Rectal smooth muscle tissue (tissue), 1 donor: ENCODE results near the gene RAB38.

Experiments used
- H3K27ac ChIP-seq: one replicate; pipeline ENCODE4 v1.7.0; 2013; ENCODE audit warnings: low read depth, low read length, inconsistent platforms
- H3K27me3 ChIP-seq: one replicate; pipeline ENCODE4 v1.7.0; 2013; ENCODE audit warnings: low read length; ENCODE audit not compliant: control insufficient read depth, insufficient read depth
- H3K36me3 ChIP-seq: one replicate; pipeline ENCODE4 v1.7.0; 2013; ENCODE audit warnings: low read length; ENCODE audit not compliant: control insufficient read depth, insufficient read depth
- H3K4me1 ChIP-seq: one replicate; pipeline ENCODE4 v1.7.0; 2013; ENCODE audit warnings: low read length; ENCODE audit not compliant: control insufficient read depth, insufficient read depth
- H3K4me3 ChIP-seq: one replicate; pipeline ENCODE4 v1.7.0; 2013; ENCODE audit warnings: low read length
- H3K9ac ChIP-seq: one replicate; pipeline ENCODE4 v1.7.0; 2013; ENCODE audit warnings: low read length

Gene RAB38

DNA sequence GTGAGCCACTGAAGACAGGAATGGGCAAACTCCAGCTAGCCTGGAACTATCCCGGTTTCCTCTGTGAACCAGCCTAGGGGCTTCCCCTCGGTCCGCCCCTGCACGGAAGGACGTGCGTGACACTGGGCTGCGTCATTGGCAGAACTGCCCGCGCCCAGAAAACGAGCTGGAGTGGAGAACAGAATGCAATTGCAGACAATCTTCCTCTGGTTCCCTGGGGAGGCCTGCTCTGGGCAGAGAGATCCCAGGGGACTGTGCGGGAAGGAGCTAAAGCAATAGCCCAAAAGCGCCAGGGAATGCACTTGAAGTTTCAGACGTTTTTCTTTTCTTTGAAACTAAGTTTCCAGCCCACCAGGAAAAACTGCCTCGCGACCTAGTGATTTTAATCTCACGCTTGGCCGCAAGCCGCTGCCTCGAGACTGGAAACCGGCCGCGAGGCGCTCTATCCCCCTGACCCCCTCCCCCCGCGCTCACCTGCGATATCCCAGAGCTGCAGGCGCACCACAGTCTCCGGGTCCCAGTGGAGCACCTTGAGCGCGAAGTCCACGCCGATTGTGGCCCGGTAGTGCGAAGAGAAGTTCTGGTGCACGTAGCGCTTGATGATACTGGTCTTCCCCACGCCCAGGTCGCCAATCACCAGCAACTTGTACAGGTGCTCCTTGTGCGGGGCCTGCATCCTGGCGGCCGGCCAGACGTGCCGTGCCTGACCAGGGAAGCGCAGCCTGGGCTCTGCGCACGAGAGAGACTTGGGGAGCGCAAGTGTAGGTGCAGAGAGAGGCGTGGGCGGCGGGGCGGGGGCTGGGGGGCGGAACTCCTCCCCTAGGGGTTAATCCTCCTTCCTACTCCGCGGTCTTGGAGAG, at the start of gene RAB38:
RAB38 (minus strand) TSS at position 735 of the 860 bp plus-strand sequence; CDS start at position 676, 59 bp downstream.
- Histone ChIP-seq H3K4me3 (peak within 1 kb of the TSS; percentile 79), H3K36me3 (no peaks in the 10 kb centered on the region), H3K9ac (peak within 1 kb of the TSS; percentile 38), H3K27ac (peak within 1 kb of the TSS; percentile 10), H3K27me3 (no peaks in the 10 kb centered on the region), H3K4me1 (peaks cover 4% of the 10 kb centered on the region)

DNA sequence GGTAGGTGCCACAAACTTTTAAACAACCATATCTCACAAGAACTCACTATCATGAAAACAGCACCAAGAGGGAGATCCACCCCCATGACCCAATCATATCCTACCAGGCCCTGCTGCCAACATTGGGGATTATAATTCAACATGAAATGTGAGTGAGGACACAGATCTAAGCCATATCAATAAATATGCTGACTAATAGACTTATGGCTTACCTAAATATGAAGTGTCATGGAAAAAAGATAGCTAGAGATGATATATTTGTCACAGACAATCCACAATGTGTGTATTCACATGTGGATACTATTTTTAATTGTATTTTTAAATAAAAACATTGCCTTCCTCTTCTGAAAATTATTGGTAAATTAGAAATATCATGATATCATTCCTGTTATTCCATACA, 38.2 kb upstream of the RAB38 start:
- Histone ChIP-seq H3K27ac (no peak overlapping the region), H3K27me3 (no peaks in the 10 kb centered on the region), H3K4me3 (no peak overlapping the region), H3K36me3 (no peaks in the 10 kb centered on the region), H3K4me1 (no peaks in the 10 kb centered on the region), H3K9ac (no peak overlapping the region)

DNA sequence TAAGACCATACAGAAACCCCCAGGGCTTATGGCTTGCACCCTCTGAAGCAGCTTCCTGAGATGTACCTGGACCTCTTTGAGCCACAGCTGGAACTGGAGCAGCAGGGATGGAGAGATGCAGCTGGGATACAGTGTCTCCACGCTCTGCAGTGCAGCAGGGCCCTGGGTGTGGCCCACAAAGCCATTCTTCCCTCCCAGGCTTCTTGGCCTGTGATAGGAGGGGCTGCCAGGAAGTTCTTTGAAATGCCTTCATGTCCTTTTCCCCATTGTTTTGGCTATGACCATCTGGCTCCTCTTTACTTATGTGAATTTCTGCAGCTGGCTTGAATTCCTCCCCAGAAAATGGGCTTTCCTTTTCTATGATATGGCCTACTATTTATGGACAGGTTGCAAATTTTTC, 37.1 kb upstream of the RAB38 start:
- H3K27me3 ChIP-seq = no peaks in the 10 kb centered on the region
- no peaks in the 10 kb centered on the region for H3K36me3 ChIP-seq
- H3K4me3 ChIP-seq = no peak overlapping the region
- no peak overlapping the region for H3K9ac ChIP-seq
- H3K27ac ChIP-seq = no peak overlapping the region
- H3K4me1 ChIP-seq = no peaks in the 10 kb centered on the region

DNA sequence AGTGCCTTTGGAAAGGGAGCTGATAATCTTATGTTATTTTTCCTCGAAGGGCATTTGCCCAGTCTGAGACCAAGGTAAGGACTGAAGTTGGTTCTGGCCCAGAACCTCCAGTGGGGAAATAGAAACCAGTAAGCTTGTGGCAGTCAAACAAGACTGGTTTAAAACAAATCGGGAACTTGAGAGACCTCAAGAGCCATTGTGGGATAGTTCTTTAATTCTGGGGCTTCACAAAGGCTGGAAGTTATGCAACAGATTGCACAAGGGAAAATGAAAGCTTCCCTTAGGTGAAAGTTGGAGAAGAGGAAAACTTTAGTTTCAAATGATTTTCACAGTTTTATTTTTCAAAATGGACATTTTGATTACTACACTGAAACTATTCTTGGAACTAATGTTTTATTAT, 33.5 kb upstream of the RAB38 start:
- no peaks in the 10 kb centered on the region for H3K4me1 ChIP-seq
- no peak overlapping the region for H3K9ac ChIP-seq
- no peak overlapping the region for H3K27ac ChIP-seq

DNA sequence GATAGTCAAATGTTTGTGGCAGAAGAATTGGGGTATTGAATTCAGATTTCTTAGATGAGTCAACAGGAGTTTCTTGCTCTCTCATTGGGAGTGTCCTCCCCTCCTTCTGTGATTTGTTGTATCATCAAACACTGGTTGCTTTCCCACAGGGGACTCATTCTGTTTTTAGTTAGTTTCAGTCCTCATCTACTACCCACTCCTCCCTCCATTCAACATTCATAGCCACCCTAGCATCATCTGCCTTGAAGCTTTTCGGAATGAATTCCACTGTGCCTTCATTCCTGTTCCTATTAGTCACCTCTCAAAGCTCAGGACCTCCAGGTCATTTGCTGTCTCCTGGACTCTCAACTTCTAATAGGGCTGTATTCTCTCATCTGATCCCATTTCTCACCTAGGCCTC, 31.5 kb upstream of the RAB38 start:
- Histone ChIP-seq H3K9ac (no peak overlapping the region), H3K27me3 (no peaks in the 10 kb centered on the region), H3K4me1 (no peaks in the 10 kb centered on the region), H3K36me3 (no peaks in the 10 kb centered on the region), H3K4me3 (no peak overlapping the region), H3K27ac (no peak overlapping the region)

More for the DNA sequence above, 33.5 kb upstream of the RAB38 start:
- H3K36me3 ChIP-seq = no peaks in the 10 kb centered on the region
- H3K27me3 ChIP-seq = no peaks in the 10 kb centered on the region
- H3K4me3 ChIP-seq = no peak overlapping the region

DNA sequence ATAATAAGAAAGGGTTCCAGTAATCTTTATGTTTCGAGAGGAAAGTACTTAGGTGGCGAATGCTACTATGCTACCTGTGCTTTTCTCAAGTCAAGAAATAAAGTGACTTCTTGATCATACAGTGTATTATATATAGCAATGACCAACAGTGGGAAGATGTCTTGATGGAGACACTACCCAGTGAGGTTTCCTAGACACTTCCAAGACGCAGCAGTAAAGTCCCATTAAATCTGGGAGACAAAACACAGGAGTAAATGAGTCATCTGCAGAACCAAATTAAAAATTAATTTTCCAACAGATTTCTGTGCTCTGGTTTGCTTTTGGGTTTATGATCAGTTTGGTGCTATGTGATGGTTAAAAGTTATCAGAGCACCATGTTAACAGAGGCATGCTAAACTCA, 29.1 kb upstream of the RAB38 start:
- no peak overlapping the region for H3K27ac ChIP-seq
- H3K4me1 ChIP-seq = no peaks in the 10 kb centered on the region
- H3K9ac ChIP-seq = no peak overlapping the region
- H3K4me3 ChIP-seq = no peak overlapping the region
- H3K36me3 ChIP-seq = no peaks in the 10 kb centered on the region
- no peaks in the 10 kb centered on the region for H3K27me3 ChIP-seq

DNA sequence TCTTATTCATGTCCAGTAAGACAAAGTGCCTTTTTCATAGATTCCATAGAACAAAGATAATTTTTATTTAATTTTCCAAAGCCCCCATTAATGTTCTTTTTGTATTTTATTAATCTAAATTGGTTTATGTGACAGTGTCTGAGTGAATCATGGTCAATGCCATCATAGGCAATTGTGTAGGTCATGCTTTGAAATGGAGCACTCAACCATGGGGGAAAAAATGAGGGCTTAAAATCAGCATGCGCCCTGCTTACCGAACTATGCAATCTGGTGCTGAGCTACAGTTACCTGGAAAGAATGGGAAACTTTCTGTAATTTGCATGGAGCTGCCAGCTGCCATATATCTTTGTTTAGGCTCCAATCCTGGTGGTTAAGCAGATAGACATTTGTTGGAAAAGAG, 28.4 kb upstream of the RAB38 start:
- Histone ChIP-seq H3K4me3 (no peak overlapping the region), H3K27me3 (no peaks in the 10 kb centered on the region), H3K36me3 (no peaks in the 10 kb centered on the region), H3K4me1 (no peaks in the 10 kb centered on the region), H3K27ac (no peak overlapping the region), H3K9ac (no peak overlapping the region)

DNA sequence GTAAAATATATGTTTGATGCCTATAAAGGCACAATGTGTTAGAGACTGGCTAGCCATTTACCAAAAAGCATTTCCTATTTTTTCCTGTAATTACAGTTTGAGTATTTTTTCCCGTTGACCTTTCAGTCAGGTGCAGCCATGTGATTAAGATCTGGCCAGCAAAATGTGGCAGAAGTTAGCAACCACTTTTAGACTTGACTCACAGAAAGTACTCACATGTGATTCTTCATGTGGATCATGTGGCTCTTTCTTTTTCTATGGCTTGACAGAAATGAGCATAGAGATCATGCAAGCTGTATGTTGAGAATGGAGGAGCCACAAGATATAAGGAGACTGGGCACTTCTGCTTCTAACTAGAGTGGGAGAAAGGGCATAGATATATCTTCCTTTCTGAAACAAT, 27.3 kb upstream of the RAB38 start:
- Histone ChIP-seq H3K27ac (no peak overlapping the region), H3K4me3 (no peak overlapping the region), H3K4me1 (no peaks in the 10 kb centered on the region), H3K9ac (no peak overlapping the region), H3K27me3 (no peaks in the 10 kb centered on the region), H3K36me3 (no peaks in the 10 kb centered on the region)

DNA sequence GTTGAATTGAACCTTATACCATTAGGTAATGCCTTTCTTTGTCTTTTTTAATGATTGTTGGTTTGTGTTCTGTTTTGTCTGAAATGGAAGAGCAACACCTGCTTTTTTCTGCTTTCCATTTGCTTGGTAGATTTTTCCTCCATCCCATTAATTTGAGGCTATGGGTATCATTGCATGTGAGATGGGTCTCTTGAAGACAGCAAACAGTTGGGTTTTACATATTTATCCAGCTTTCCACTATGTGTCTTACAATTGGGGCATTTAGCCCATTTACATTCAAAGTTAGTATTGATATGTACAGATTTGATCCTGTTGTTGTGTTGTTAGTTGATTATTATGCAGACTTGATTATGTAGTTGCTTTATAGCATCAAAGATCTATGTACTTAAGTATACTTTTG, 21.1 kb upstream of the RAB38 start:
- Histone ChIP-seq H3K27me3 (no peaks in the 10 kb centered on the region), H3K9ac (no peak overlapping the region), H3K27ac (no peak overlapping the region), H3K4me3 (no peak overlapping the region), H3K36me3 (no peaks in the 10 kb centered on the region), H3K4me1 (no peaks in the 10 kb centered on the region)

DNA sequence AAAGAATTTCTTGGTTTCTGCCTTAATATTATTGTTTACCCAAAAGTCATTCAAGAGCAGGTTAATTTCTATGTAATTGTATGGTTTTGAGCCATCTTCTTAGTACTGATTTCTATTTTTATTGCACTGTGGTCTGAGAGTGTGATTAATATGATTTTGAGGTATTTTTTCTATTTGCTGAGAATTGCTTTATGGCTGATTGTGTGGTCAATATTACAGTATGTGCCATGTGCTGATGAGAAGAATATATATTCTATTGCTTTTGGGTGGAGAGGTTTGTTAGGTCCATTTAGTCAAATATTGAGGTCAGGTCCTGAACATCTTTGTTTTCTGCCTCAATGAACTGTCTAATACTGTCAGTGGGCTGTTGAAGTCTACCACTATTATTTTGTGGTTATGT, 20.7 kb upstream of the RAB38 start:
- Histone ChIP-seq H3K9ac (no peak overlapping the region), H3K27ac (no peak overlapping the region), H3K4me3 (no peak overlapping the region), H3K36me3 (no peaks in the 10 kb centered on the region), H3K27me3 (no peaks in the 10 kb centered on the region), H3K4me1 (no peaks in the 10 kb centered on the region)

DNA sequence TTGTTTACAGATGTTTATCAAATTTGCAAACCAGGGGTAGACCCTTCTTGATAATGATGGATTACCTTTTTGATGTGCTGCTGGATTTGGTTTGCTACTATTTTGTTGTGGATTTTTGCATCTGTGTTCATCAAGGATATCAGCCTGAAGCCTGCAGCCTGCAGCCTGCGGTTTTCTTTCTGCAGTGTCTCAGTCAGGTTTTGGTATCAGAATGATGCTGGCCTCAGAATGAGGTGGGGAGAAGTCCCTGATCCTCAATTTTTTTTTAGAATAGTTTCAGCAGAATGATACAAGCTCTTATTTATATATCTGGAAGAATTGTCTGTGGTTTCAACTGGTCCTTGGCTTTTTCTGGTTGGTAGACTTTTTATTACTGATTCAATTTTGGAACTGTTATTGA, 19.7 kb upstream of the RAB38 start:
- H3K4me1 ChIP-seq = no peaks in the 10 kb centered on the region
- H3K27me3 ChIP-seq = no peaks in the 10 kb centered on the region

DNA sequence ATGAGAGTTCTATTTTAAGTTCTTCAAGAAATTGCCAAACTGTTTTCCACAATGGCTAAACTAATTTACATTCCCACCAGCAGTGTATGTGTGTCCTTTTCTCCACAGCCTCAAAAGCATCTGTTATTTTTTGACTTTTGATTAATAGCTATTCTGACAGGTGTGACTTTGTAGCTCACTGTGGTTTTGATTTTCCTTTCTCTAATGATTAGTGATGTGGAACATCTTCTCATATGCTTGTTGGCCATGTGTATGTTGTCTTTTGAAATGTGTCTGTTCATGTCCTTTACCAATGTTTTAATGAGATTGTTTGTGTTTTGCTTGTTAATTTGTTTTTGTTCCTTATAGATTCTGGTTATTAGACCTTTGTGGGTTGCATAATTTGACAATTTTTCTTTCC, 18.0 kb upstream of the RAB38 start:
- Histone ChIP-seq H3K27me3 (no peaks in the 10 kb centered on the region), H3K27ac (no peak overlapping the region), H3K4me3 (no peak overlapping the region), H3K36me3 (no peaks in the 10 kb centered on the region), H3K9ac (no peak overlapping the region), H3K4me1 (no peaks in the 10 kb centered on the region)

More for the DNA sequence above, 19.7 kb upstream of the RAB38 start:
- no peak overlapping the region for H3K9ac ChIP-seq
- no peak overlapping the region for H3K4me3 ChIP-seq
- H3K27ac ChIP-seq = no peak overlapping the region
- no peaks in the 10 kb centered on the region for H3K36me3 ChIP-seq

DNA sequence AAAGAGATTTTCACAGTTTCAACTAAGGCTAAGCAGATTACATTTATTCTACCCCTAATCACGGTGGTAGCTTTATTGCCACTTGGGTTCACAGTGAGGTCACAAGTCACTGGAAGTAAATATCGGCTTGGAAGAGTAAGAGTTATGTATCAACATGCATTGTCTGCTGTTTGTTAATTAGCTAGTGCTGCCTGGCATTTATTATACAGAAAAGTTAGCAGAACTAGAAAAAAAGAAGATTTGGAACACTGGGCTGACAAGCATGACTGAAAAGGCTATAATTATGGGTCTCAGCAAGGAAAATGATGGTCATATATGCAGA, 13.7 kb upstream of the RAB38 start:
- Histone ChIP-seq H3K4me1 (no peaks in the 10 kb centered on the region), H3K27ac (no peak overlapping the region), H3K4me3 (no peak overlapping the region), H3K27me3 (no peaks in the 10 kb centered on the region), H3K36me3 (no peaks in the 10 kb centered on the region), H3K9ac (no peak overlapping the region)
